Karpas-422 (cell line): ENCODE results near the gene MFSD1. TPM values are rescaled to one million over a fixed set of nuclear protein-coding genes. Genes with fewer than 3 reads are reported as not detected.

Experiments
- DNase-seq: peaks from one replicate; pipeline ENCODE4 v3.0.0-alpha.2; 2015
- H2AFZ ChIP-seq: fragments of 200-600 bp; sonication (generic); 2 replicates; pipeline ENCODE4 v1.6.1; 2014; ENCODE audit warnings: antibody characterized with exemption, low read length, mixed read lengths
- H3K27ac ChIP-seq: fragments of 200-600 bp; sonication (generic); 2 replicates; pipeline ENCODE4 v1.5.1; 2014; ENCODE audit warnings: mild to moderate bottlenecking, low read length, moderate library complexity
- H3K27me3 ChIP-seq: fragments of 200-600 bp; sonication (generic); 2 replicates; pipeline ENCODE4 v1.6.1; 2014; ENCODE audit warnings: low read length, mixed read lengths
- H3K36me3 ChIP-seq: fragments of 200-600 bp; sonication (generic); 2 replicates; pipeline ENCODE4 v1.6.1; 2014; ENCODE audit warnings: low read length, mixed read lengths; ENCODE audit not compliant: insufficient read depth
- H3K4me1 ChIP-seq: fragments of 200-600 bp; sonication (generic); 2 replicates; pipeline ENCODE4 v1.6.1; 2014; ENCODE audit warnings: mild to moderate bottlenecking, low read length, mixed read lengths
- H3K4me2 ChIP-seq: fragments of 200-600 bp; sonication (generic); 2 replicates; pipeline ENCODE4 v1.6.1; 2014; ENCODE audit warnings: low read length, low read depth, mild to moderate bottlenecking; ENCODE audit not compliant: poor library complexity, severe bottlenecking
- H3K4me3 ChIP-seq: fragments of 200-600 bp; sonication (generic); 2 replicates; pipeline ENCODE4 v1.5.1; 2014; ENCODE audit warnings: mild to moderate bottlenecking, antibody characterized with exemption, low read length, mixed read lengths
- H3K79me2 ChIP-seq: fragments of 200-600 bp; sonication (generic); 2 replicates; pipeline ENCODE4 v1.6.1; 2014; ENCODE audit warnings: mild to moderate bottlenecking, low read length, mixed read lengths
- H3K9ac ChIP-seq: fragments of 200-600 bp; sonication (generic); 2 replicates; pipeline ENCODE4 v1.6.0; 2014; ENCODE audit warnings: low read length
- H3K9me2 ChIP-seq: fragments of 200-600 bp; sonication (generic), shearing (Covaris generic); replicated peaks from 2 replicates; pipeline ENCODE4 v1.6.0; 2014; ENCODE audit warnings: mild to moderate bottlenecking, low read length, moderate library complexity; ENCODE audit not compliant: insufficient read depth
- H3K9me3 ChIP-seq: fragments of 300-700, 200-600 bp; sonication (generic); 2 replicates; pipeline ENCODE4 v1.6.1; 2014; ENCODE audit warnings: low read length, mixed read lengths
- H4K20me1 ChIP-seq: fragments of 200-600 bp; sonication (generic); 2 replicates; pipeline ENCODE4 v1.6.1; 2014; ENCODE audit warnings: mild to moderate bottlenecking, antibody characterized with exemption, low read length, low read depth; ENCODE audit not compliant: insufficient read depth
- total RNA-seq: library from RNA; depleted of rRNA; stranded (reverse); fragments of >200 nt; shearing (Covaris generic); gene quantifications from 2 replicates; pipeline ENCODE4 v1.2.3, GENCODE V29; 2014; ENCODE audit warnings: low replicate concordance

The MFSD1 gene
- total RNA-seq, 1 experiment from 2014 or later, result 114 TPM

- Histone ChIP-seq H3K9ac (no peak overlapping the region), H3K4me2 (no peak overlapping the region)
Observed at GRCh38 chr3:158847452-158847821, 45.6 kb downstream of the MFSD1 start.

GRCh38 chr3:158847885-158848284 lies 46.0 kb downstream of the MFSD1 start:
- Histone ChIP-seq H3K36me3 (no peaks in the 10 kb centered on the region), H3K9me3 (no peaks in the 10 kb centered on the region), H2AFZ (no peak overlapping the region), H3K9me2 (no peaks in the 10 kb centered on the region), H4K20me1 (peaks cover 18% of the 10 kb centered on the region), H3K9ac (no peak overlapping the region), H3K79me2 (no peaks in the 10 kb centered on the region), H3K27me3 (no peaks in the 10 kb centered on the region; the same call in 1 of the 2 replicates), H3K4me3 (no peak overlapping the region), H3K27ac (no peak overlapping the region), H3K4me2 (no peak overlapping the region), H3K4me1 (peaks cover 14% of the 10 kb centered on the region)
- no peak for DNase-seq

More at GRCh38 chr3:158847452-158847821, 45.6 kb downstream of the MFSD1 start:
- H3K79me2 ChIP-seq, result no peaks in the 10 kb centered on the region
- H3K4me1 ChIP-seq, result peaks cover 19% of the 10 kb centered on the region
- H2AFZ ChIP-seq, result no peak overlapping the region
- no peaks in the 10 kb centered on the region for H3K9me3 ChIP-seq
- no peak overlapping the region for H3K27ac ChIP-seq
- H3K27me3 ChIP-seq, result no peaks in the 10 kb centered on the region; the same call in 1 of the 2 replicates
- H3K36me3 ChIP-seq, result no peaks in the 10 kb centered on the region
- DNase-seq, result no peak
- H3K9me2 ChIP-seq, result no peaks in the 10 kb centered on the region
- no peak overlapping the region for H3K4me3 ChIP-seq
- peaks cover 18% of the 10 kb centered on the region for H4K20me1 ChIP-seq

GRCh38 chr3:158849757-158850156 lies 47.9 kb downstream of the MFSD1 start:
- Histone ChIP-seq H3K4me1 (peaks cover 4% of the 10 kb centered on the region; the same call in 1 of the 2 replicates), H3K79me2 (no peaks in the 10 kb centered on the region), H3K4me3 (no peak overlapping the region), H3K27ac (no peak overlapping the region), H4K20me1 (peaks cover 8% of the 10 kb centered on the region; the same call in 1 of the 2 replicates), H3K9me3 (no peaks in the 10 kb centered on the region), H3K36me3 (no peaks in the 10 kb centered on the region), H3K9me2 (no peaks in the 10 kb centered on the region), H3K4me2 (no peak overlapping the region), H2AFZ (no peak overlapping the region), H3K27me3 (no peaks in the 10 kb centered on the region; the same call in 1 of the 2 replicates), H3K9ac (no peak overlapping the region)
- no peak for DNase-seq

- Histone ChIP-seq H3K36me3 (no peaks in the 10 kb centered on the region), H3K9me3 (peaks cover 4% of the 10 kb centered on the region; the same call in 1 of the 2 replicates), H3K9ac (no peak overlapping the region), H3K9me2 (no peaks in the 10 kb centered on the region), H3K4me2 (no peak overlapping the region), H3K4me3 (no peak overlapping the region), H3K79me2 (no peaks in the 10 kb centered on the region), H4K20me1 (no peaks in the 10 kb centered on the region), H3K27ac (no peak overlapping the region), H2AFZ (no peak overlapping the region), H3K4me1 (no peaks in the 10 kb centered on the region), H3K27me3 (0 out of 2 replicates have a peak, but pooled peaks cover 6% of the 10 kb centered on the region)
- DNase-seq, result no peak
Observed at GRCh38 chr3:158859362-158859761, 57.5 kb downstream of the MFSD1 start.

- H2AFZ ChIP-seq, result no peak overlapping the region
- no peak for DNase-seq
- no peaks in the 10 kb centered on the region for H3K4me1 ChIP-seq
- H4K20me1 ChIP-seq, result no peaks in the 10 kb centered on the region
- no peaks in the 10 kb centered on the region for H3K79me2 ChIP-seq
- no peaks in the 10 kb centered on the region for H3K27me3 ChIP-seq
- H3K27ac ChIP-seq, result no peak overlapping the region
- no peak overlapping the region for H3K9ac ChIP-seq
- no peaks in the 10 kb centered on the region for H3K9me3 ChIP-seq
- H3K4me3 ChIP-seq, result no peak overlapping the region
- no peak overlapping the region for H3K4me2 ChIP-seq
- no peaks in the 10 kb centered on the region for H3K9me2 ChIP-seq
- no peaks in the 10 kb centered on the region for H3K36me3 ChIP-seq
Observed at GRCh38 chr3:158863247-158863646, 61.4 kb downstream of the MFSD1 start.

GRCh38 chr3:158864492-158864891 lies 62.6 kb downstream of the MFSD1 start:
- H3K4me2 ChIP-seq, result no peak overlapping the region
- H3K9me3 ChIP-seq, result no peaks in the 10 kb centered on the region
- no peaks in the 10 kb centered on the region for H3K79me2 ChIP-seq
- H3K9me2 ChIP-seq, result no peaks in the 10 kb centered on the region
- no peaks in the 10 kb centered on the region for H3K4me1 ChIP-seq
- H4K20me1 ChIP-seq, result no peaks in the 10 kb centered on the region
- no peaks in the 10 kb centered on the region for H3K36me3 ChIP-seq
- H3K4me3 ChIP-seq, result no peak overlapping the region
- no peak overlapping the region for H2AFZ ChIP-seq
- no peak overlapping the region for H3K27ac ChIP-seq
- no peak for DNase-seq
- H3K9ac ChIP-seq, result no peak overlapping the region
- H3K27me3 ChIP-seq, result no peaks in the 10 kb centered on the region

GRCh38 chr3:158875700-158876099 lies 73.8 kb downstream of the MFSD1 start:
- Histone ChIP-seq H3K9me3 (no peaks in the 10 kb centered on the region), H3K79me2 (no peaks in the 10 kb centered on the region), H3K4me3 (no peak overlapping the region), H3K36me3 (no peaks in the 10 kb centered on the region), H3K4me2 (no peak overlapping the region), H4K20me1 (no peaks in the 10 kb centered on the region), H3K9me2 (no peaks in the 10 kb centered on the region), H3K9ac (no peak overlapping the region), H2AFZ (no peak overlapping the region), H3K27ac (no peak overlapping the region), H3K27me3 (no peaks in the 10 kb centered on the region), H3K4me1 (no peaks in the 10 kb centered on the region)
- DNase-seq, result no peak
